K562 (cell line): ENCODE data around the gene CDK14. TPM values are rescaled to one million over a fixed set of nuclear protein-coding genes. Genes with fewer than 3 reads are reported as not detected.

Experiments
- ATAC-seq: fragments of 200-7000 bp; cut with Tn5 transposase; 3 replicates; pipeline ENCODE4 v1.9.1; 2020; ENCODE audit warnings: moderate library complexity
- BruUV-seq: library from RNA; stranded (reverse); fragments of 400-500 nt; replicated peaks from 2 replicates; lab custom pipeline; 2021; lab: Mats Ljungman, UMichigan
- CTCF ChIA-PET: fragments of 300-600 bp; formaldehyde crosslinking; extraction: SDS; loops from one replicate; lab custom pipeline; 2021; ENCODE audit warnings: low intra/inter-chr PET ratio; lab: Yijun Ruan, JAX
- POLR2A ChIA-PET: fragments of 300-600, 350-650 bp; sonication (Branson Sonifier 250); formaldehyde crosslinking; extraction: SDS; loops from one replicate; lab custom pipeline; 2021; ENCODE audit warnings: antibody characterized with exemption, inconsistent platforms; lab: Yijun Ruan, JAX
- DNase-seq, 4 experiments: peaks; one replicate each; pipeline versions ENCODE4 v3.0.0 to v3.0.0-alpha.2; 2011 to 2018; ENCODE audit warnings: low spot score in 3 of 4, mixed read lengths in 3 of 4; ENCODE audit errors: extremely low read depth in 1 of 4
- FAIRE-seq: peaks from 2 replicates; lab custom pipeline; 2011; peaks lifted over from hg19 to GRCh38; lab: Jason Lieb, UNC
- H2AFZ ChIP-seq: 2 replicates; pipeline ENCODE4 v1.6.0; 2011; ENCODE audit warnings: low read depth, low read length, control low read depth, inconsistent platforms
- H3K27ac ChIP-seq: fragments of 200-600 bp; 3 replicates; pipeline ENCODE4 v1.8.0; 2011; ENCODE audit warnings: low read depth, mild to moderate bottlenecking, control low read depth, inconsistent platforms, low read length, moderate library complexity, mixed read lengths; ENCODE audit errors: extremely low read depth
- H3K27me3 ChIP-seq, 2 experiments: fragments of 300-600 bp in 1 of 2; 2 replicates in 1 of 2; 3 replicates in 1 of 2; pipeline versions ENCODE4 v1.6.0 to v1.8.0; 2011; ENCODE audit warnings: inconsistent platforms in 2 of 2, low read length in 2 of 2, mild to moderate bottlenecking in 1 of 2, mixed read lengths in 1 of 2, moderate library complexity in 1 of 2; ENCODE audit not compliant: control insufficient read depth in 2 of 2, insufficient read depth in 2 of 2
- H3K36me3 ChIP-seq: fragments of 300-600 bp; 3 replicates; pipeline ENCODE4 v1.8.0; 2011; ENCODE audit warnings: mild to moderate bottlenecking, low read length, inconsistent platforms; ENCODE audit not compliant: control insufficient read depth, insufficient read depth
- H3K4me1 ChIP-seq, 2 experiments: fragments of 200-600 bp in 1 of 2; replicated peaks in 1 of 2; 2 replicates in 1 of 2; 3 replicates in 1 of 2; pipeline versions ENCODE4 v1.5.1 to v1.8.0; 2011; ENCODE audit warnings: inconsistent platforms in 2 of 2, low read length in 2 of 2, mild to moderate bottlenecking in 1 of 2, mixed read lengths in 1 of 2, moderate library complexity in 1 of 2; ENCODE audit not compliant: control insufficient read depth in 2 of 2, insufficient read depth in 2 of 2
- H3K4me2 ChIP-seq: 2 replicates; pipeline ENCODE4 v1.6.1; 2011; ENCODE audit warnings: low read length, control low read depth, inconsistent platforms, mixed read lengths; ENCODE audit not compliant: insufficient read depth
- H3K4me3 ChIP-seq: fragments of 200-600 bp; sonication (generic), shearing (Covaris generic); 2 replicates; pipeline ENCODE4 v1.5.1; 2016; ENCODE audit warnings: control low read depth, inconsistent platforms
- H3K79me2 ChIP-seq: fragments of 200-600 bp; 3 replicates; pipeline ENCODE4 v1.8.0; 2011; ENCODE audit warnings: low read length, inconsistent platforms; ENCODE audit not compliant: control insufficient read depth, insufficient read depth
- H3K9ac ChIP-seq, 2 experiments: 2 replicates each; pipeline versions ENCODE4 v1.6.0 to v1.6.1; 2011; ENCODE audit warnings: low read depth in 2 of 2, low read length in 2 of 2, control low read depth in 1 of 2, inconsistent platforms in 1 of 2, mild to moderate bottlenecking in 1 of 2, mixed read lengths in 1 of 2; ENCODE audit not compliant: insufficient read depth in 1 of 2
- H3K9me1 ChIP-seq: one replicate; pipeline ENCODE4 v1.6.0; 2011; ENCODE audit warnings: inconsistent platforms, mild to moderate bottlenecking, low read length, moderate library complexity; ENCODE audit not compliant: control insufficient read depth, insufficient read depth
- H3K9me3 ChIP-seq: replicated peaks from 2 replicates; pipeline ENCODE4 v1.5.1; 2011; ENCODE audit warnings: low read depth, low read length, inconsistent platforms; ENCODE audit not compliant: control insufficient read depth, insufficient read depth
- H4K20me1 ChIP-seq: replicated peaks from 2 replicates; pipeline ENCODE4 v1.6.1; 2011; ENCODE audit warnings: low read length, inconsistent platforms, mixed read lengths; ENCODE audit not compliant: control insufficient read depth, insufficient read depth
- KHSRP ChIP-seq: fragments of 450-650 bp; IDR thresholded peaks from 2 replicates; pipeline ENCODE4 v1.6.1; 2017
- NCOA1 ChIP-seq: fragments of 450-650 bp; IDR thresholded peaks from 2 replicates; pipeline ENCODE4 v1.6.1; 2016; ENCODE audit warnings: low read depth
- POLR2B ChIP-seq: fragments of 450-650 bp; IDR thresholded peaks from 2 replicates; pipeline ENCODE4 v1.6.1; 2018; ENCODE audit warnings: low read depth; ENCODE audit not compliant: partially characterized antibody
- THAP7 ChIP-seq: fragments of 250-450 bp; sonication (Bioruptor Pico); IDR thresholded peaks from 2 replicates; pipeline ENCODE4 v1.5.0; 2021
- ZNF232 ChIP-seq: sonication (generic); formaldehyde crosslinking; IDR thresholded peaks from 2 replicates; pipeline ENCODE4 v1.8.0; 2022; ENCODE audit warnings: mild to moderate bottlenecking, missing genetic modification reagents
- ZNF561 ChIP-seq: fragments of 450-650 bp; formaldehyde crosslinking; conservative IDR thresholded peaks from 2 replicates; pipeline ENCODE4 v1.4.0; 2020; ENCODE audit warnings: mild to moderate bottlenecking, moderate library complexity
- WGBS: fragments of 100-300 bp; shearing (Covaris generic); methylation state at CpG from one replicate; pipeline ENCODE4 v1.1.6; 2016; ENCODE audit warnings: low coverage, mixed read lengths; ENCODE audit not compliant: insufficient coverage; ENCODE audit errors: missing lambda C conversion rate; 5-methylcytosine and 5-hydroxymethylcytosine counted together
- in situ Hi-C: fragments of 300-500 bp; cut with MboI; formaldehyde crosslinking; loops from 4 replicates; pipeline ENCODE4 v1.15.0; 2018; ENCODE audit warnings: inconsistent platforms, mixed read lengths
- intact Hi-C: fragments of 100-400 bp; cut with micrococcal nuclease; formaldehyde crosslinking; loops from 2 replicates; pipeline ENCODE4 v1.14.2; 2022
- polyA plus RNA-seq, 8 experiments: library from polyadenylated mRNA; depleted of rRNA in 4 of 8; stranded (reverse) in 5 of 8; unstranded in 3 of 8; fragments of >200 nt; fragmentation: Nextera tagmentation in 2 of 8; fragmentation: Illumina TruSeq in 1 of 8; extraction: Ambion mirVana in 2 of 8; extraction: Trizol in 1 of 8; gene quantifications; 2 replicates each; pipeline versions ENCODE4 v1.2.1 to v1.2.3, GENCODE V29; 2011 to 2014; ENCODE audit warnings: inconsistent platforms in 1 of 8, missing spikeins in 1 of 8
- total RNA-seq, 7 experiments: library from RNA; depleted of rRNA in 6 of 7; stranded (reverse); fragments of >200 nt in 6 of 7; fragmentation: Illumina TruSeq in 2 of 7; extraction: Trizol in 2 of 7; gene quantifications; 2 replicates each; pipeline versions ENCODE4 v1.2.1 to v1.2.3, GENCODE V29; 2011 to 2021; ENCODE audit warnings: low replicate concordance in 1 of 7
- TF ChIP-seq, protein P1 (sequence below): sonication (generic); formaldehyde crosslinking; IDR thresholded peaks from 2 replicates; pipeline ENCODE4 v1.8.1; 2023; ENCODE audit warnings: mild to moderate bottlenecking, missing genetic modification reagents
- TF ChIP-seq, protein P2 (sequence below): sonication (generic); formaldehyde crosslinking; IDR thresholded peaks from 2 replicates; pipeline ENCODE4 v1.9.0; 2022; ENCODE audit warnings: mild to moderate bottlenecking, missing genetic modification reagents
- TF ChIP-seq, protein P3 (sequence below): fragments of 250-450 bp; sonication (Bioruptor Pico); IDR thresholded peaks from 2 replicates; pipeline ENCODE4 v1.9.0; 2021; ENCODE audit warnings: mild to moderate bottlenecking, inconsistent platforms

Gene CDK14
- total and polyA plus RNA-seq, 9 of the 15 experiments (the other 6 are each of a cell fraction or from before 2014, with no cell fraction given) = 0.03 to 0.91 (median 0.16) TPM

- TF ChIP-seq POLR2B (no peak), ZNF232 (CRISPR knock-in tag) (no peak), KHSRP (no peak)
- TF ChIP-seq, protein P1, sequence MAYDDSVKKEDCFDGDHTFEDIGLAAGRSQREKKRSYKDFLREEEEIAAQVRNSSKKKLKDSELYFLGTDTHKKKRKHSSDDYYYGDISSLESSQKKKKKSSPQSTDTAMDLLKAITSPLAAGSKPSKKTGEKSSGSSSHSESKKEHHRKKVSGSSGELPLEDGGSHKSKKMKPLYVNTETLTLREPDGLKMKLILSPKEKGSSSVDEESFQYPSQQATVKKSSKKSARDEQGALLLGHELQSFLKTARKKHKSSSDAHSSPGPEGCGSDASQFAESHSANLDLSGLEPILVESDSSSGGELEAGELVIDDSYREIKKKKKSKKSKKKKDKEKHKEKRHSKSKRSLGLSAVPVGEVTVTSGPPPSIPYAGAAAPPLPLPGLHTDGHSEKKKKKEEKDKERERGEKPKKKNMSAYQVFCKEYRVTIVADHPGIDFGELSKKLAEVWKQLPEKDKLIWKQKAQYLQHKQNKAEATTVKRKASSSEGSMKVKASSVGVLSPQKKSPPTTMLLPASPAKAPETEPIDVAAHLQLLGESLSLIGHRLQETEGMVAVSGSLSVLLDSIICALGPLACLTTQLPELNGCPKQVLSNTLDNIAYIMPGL (CRISPR knock-in tag) = no peak
- TF ChIP-seq, all 486 proteins: peak for 0
These were observed 408.9 kb downstream of the CDK14 start (continued) for GRCh38 chr7:91005024-91005423.

- DNase-seq (no peak), ATAC-seq (no peak), FAIRE-seq (no peak)
- no peaks in the 10 kb centered on the region for H3K27me3 ChIP-seq
- H3K4me2 ChIP-seq = no peak overlapping the region
- no peak overlapping the region for H2AFZ ChIP-seq
- H3K36me3 ChIP-seq = no peaks in the 10 kb centered on the region
- H3K79me2 ChIP-seq = no peaks in the 10 kb centered on the region
- H3K4me1 ChIP-seq = no peaks in the 10 kb centered on the region
- H3K9ac ChIP-seq = no peak overlapping the region
- in situ Hi-C loops (no loop called here), intact Hi-C loops (no loop called here)
- H4K20me1 ChIP-seq = no peaks in the 10 kb centered on the region
- H3K27ac ChIP-seq = no peak overlapping the region
- ChIA-PET CTCF (no interaction called here), POLR2A (no interaction called here)
- H3K9me3 ChIP-seq = no peaks in the 10 kb centered on the region
- no TSS peak for BruUV-seq
- no peak overlapping the region for H3K4me3 ChIP-seq
- 3% methylated on average over 9 of the region's 9 CpGs for WGBS
- no peaks in the 10 kb centered on the region for H3K9me1 ChIP-seq
- no peak for TF ChIP-seq ZNF561
- TF ChIP-seq, protein P2, sequence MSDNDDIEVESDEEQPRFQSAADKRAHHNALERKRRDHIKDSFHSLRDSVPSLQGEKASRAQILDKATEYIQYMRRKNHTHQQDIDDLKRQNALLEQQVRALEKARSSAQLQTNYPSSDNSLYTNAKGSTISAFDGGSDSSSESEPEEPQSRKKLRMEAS (CRISPR knock-in tag) = no peak
- TF ChIP-seq NCOA1 = no peak
- TF ChIP-seq, protein P3, sequence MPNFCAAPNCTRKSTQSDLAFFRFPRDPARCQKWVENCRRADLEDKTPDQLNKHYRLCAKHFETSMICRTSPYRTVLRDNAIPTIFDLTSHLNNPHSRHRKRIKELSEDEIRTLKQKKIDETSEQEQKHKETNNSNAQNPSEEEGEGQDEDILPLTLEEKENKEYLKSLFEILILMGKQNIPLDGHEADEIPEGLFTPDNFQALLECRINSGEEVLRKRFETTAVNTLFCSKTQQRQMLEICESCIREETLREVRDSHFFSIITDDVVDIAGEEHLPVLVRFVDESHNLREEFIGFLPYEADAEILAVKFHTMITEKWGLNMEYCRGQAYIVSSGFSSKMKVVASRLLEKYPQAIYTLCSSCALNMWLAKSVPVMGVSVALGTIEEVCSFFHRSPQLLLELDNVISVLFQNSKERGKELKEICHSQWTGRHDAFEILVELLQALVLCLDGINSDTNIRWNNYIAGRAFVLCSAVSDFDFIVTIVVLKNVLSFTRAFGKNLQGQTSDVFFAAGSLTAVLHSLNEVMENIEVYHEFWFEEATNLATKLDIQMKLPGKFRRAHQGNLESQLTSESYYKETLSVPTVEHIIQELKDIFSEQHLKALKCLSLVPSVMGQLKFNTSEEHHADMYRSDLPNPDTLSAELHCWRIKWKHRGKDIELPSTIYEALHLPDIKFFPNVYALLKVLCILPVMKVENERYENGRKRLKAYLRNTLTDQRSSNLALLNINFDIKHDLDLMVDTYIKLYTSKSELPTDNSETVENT (CRISPR knock-in tag) = no peak
- TF ChIP-seq THAP7 (CRISPR knock-in tag) = no peak
- TF ChIP-seq, all 486 proteins: peak for 0
These were observed 409.7 kb downstream of the CDK14 start for GRCh38 chr7:91005841-91006240.
